Testis (tissue), 2 donors: ENCODE results near the gene VDAC1.

ENCODE experiments used
- CTCF ChIP-seq, 3 experiments: fragments of 450-650 bp in 2 of 3; fragments of 200-600 bp in 1 of 3; sonication (generic) in 1 of 3; IDR thresholded peaks; one replicate each; pipeline ENCODE4 v1.5.1; 2016 to 2019; ENCODE audit warnings: antibody characterized with exemption in 3 of 3, mild to moderate bottlenecking in 2 of 3, moderate library complexity in 1 of 3
- POLR2A ChIP-seq: fragments of 450-650 bp; IDR thresholded peaks from one replicate; pipeline ENCODE4 v1.6.1; 2017; ENCODE audit warnings: antibody characterized with exemption, mild to moderate bottlenecking, moderate library complexity

GRCh38 chr5:133927300-133928180 is 77.2 kb downstream of the VDAC1 start:
- TF ChIP-seq CTCF (IDR thresholded peaks at IDR 0.05): no peak
- TF ChIP-seq POLR2A: no peak
